NCI-H2227 treated with DMSO at 0.1 percent for 48 hours (cell line): ENCODE data around the gene CAPN13.

Experiments
- DNase-seq: peaks from one replicate; lab custom pipeline; 2025; lab: John Stamatoyannopoulos, UW

The CAPN13 gene

GRCh38 chr2:30730736-30731647 lies 76.3 kb downstream of the CAPN13 start:
- no peak for DNase-seq

GRCh38 chr2:30729031-30729430 lies 78.2 kb downstream of the CAPN13 start:
- DNase-seq = no peak

- no peak for DNase-seq
Observed at GRCh38 chr2:30722936-30723725, 84.1 kb downstream of the CAPN13 start.

- DNase-seq = no peak
Observed at GRCh38 chr2:30721668-30722647, 85.3 kb downstream of the CAPN13 start.

GRCh38 chr2:30721241-30721640 lies 86.0 kb downstream of the CAPN13 start:
- DNase-seq = no peak

GRCh38 chr2:30717081-30717650 lies 90.1 kb downstream of the CAPN13 start:
- no peak for DNase-seq

GRCh38 chr2:30716123-30716900 lies 90.9 kb downstream of the CAPN13 start:
- no peak for DNase-seq

GRCh38 chr2:30714811-30715709 lies 92.2 kb downstream of the CAPN13 start:
- DNase-seq = no peak

GRCh38 chr2:30713698-30714097 lies 93.5 kb downstream of the CAPN13 start:
- no peak for DNase-seq

GRCh38 chr2:30711646-30712085 lies 95.6 kb downstream of the CAPN13 start:
- DNase-seq = peak; percentile 83

GRCh38 chr2:30710461-30710860 lies 96.8 kb downstream of the CAPN13 start:
- no peak for DNase-seq

- no peak for DNase-seq
Observed at GRCh38 chr2:30710016-30710415, 97.2 kb downstream of the CAPN13 start.

GRCh38 chr2:30709516-30709915 lies 97.7 kb downstream of the CAPN13 start:
- no peak for DNase-seq

GRCh38 chr2:30708491-30709290 lies 98.6 kb downstream of the CAPN13 start:
- no peak for DNase-seq

- no peak for DNase-seq
Observed at GRCh38 chr2:30707304-30707903, 99.8 kb downstream of the CAPN13 start.

GRCh38 chr2:30706534-30707303 lies 100.5 kb downstream of the CAPN13 start:
- DNase-seq = peak; percentile 3

- no peak for DNase-seq
Observed at GRCh38 chr2:30705711-30706533, 101.3 kb downstream of the CAPN13 start.
